Measurements from ENCODE around the gene MAPK9.

DNA sequence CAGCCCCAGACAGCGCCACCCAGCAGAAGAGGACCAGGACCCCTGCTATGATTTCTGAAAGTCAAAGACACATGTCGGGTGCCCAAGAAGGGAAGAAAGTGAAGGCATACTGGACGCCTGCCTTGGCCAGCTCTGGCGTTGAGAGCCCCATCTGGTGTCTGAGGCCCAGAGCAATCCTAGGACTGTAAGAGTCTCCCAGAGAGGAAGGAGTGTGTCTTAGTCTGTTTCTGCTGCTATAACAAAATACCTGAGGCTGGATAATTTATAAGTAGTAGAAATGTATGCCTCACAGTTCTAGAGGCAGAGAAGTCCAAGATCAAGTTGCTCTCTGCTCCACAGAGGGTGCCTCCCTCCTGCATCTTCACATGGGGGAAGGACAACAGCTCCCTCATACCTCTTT, 93.7 kb downstream of the MAPK9 start:
- TF ChIP-seq, protein P1, sequence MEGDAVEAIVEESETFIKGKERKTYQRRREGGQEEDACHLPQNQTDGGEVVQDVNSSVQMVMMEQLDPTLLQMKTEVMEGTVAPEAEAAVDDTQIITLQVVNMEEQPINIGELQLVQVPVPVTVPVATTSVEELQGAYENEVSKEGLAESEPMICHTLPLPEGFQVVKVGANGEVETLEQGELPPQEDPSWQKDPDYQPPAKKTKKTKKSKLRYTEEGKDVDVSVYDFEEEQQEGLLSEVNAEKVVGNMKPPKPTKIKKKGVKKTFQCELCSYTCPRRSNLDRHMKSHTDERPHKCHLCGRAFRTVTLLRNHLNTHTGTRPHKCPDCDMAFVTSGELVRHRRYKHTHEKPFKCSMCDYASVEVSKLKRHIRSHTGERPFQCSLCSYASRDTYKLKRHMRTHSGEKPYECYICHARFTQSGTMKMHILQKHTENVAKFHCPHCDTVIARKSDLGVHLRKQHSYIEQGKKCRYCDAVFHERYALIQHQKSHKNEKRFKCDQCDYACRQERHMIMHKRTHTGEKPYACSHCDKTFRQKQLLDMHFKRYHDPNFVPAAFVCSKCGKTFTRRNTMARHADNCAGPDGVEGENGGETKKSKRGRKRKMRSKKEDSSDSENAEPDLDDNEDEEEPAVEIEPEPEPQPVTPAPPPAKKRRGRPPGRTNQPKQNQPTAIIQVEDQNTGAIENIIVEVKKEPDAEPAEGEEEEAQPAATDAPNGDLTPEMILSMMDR (IDR thresholded peaks at IDR 0.05 in 8 of 11, conservative IDR thresholded peaks at IDR 0.05 in 3 of 11): no peak
- TF ChIP-seq POLR2A (IDR thresholded peaks at IDR 0.05): no peak

Measured in spleen (tissue), 7 donors.